Loucy (cell line): ENCODE measurements around the gene DNM1.

Experiments
- CTCF ChIP-seq: fragments of 200-600 bp; sonication (generic); conservative IDR thresholded peaks from 2 replicates; pipeline ENCODE4 v1.5.1; 2014; ENCODE audit warnings: mild to moderate bottlenecking, antibody characterized with exemption, low read length
- EZH2phosphoT487 ChIP-seq: fragments of 200-600 bp; IDR thresholded peaks from 2 replicates; pipeline ENCODE4 v1.6.1; 2018; ENCODE audit warnings: antibody characterized with exemption, mild to moderate bottlenecking, moderate library complexity, borderline replicate concordance

GRCh38 chr9:128218518-128219389, 15.6 kb downstream of the DNM1 start:
- TF ChIP-seq CTCF (no peak), EZH2phosphoT487 (no peak)
